NK-92 (cell line): ENCODE measurements around the gene SRBD1.

Experiments
- DNase-seq: peaks from one replicate; lab custom pipeline; 2025; ENCODE audit not compliant: unreplicated experiment; lab: John Stamatoyannopoulos, UW

SRBD1 gene

DNA sequence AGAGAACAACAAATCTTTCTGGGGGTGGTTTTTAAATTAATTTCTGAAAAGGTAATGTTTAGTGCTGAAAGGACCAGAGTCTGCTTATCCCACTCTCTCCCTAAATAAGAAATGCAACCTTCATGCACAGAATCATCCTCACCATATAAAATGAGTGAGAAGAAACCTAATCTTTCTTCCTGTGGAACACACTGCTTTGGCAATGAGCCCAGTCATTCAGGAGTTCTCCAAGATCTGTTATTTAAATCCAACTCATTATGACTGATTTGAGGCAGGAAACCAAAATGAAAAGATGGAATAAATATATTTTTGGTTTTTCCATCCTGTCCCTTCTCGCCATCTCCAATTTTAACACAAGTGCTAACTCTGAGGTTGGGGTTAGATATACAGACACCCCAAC is 228.3 kb downstream of the SRBD1 start:
- DNase-seq = no peak

DNA sequence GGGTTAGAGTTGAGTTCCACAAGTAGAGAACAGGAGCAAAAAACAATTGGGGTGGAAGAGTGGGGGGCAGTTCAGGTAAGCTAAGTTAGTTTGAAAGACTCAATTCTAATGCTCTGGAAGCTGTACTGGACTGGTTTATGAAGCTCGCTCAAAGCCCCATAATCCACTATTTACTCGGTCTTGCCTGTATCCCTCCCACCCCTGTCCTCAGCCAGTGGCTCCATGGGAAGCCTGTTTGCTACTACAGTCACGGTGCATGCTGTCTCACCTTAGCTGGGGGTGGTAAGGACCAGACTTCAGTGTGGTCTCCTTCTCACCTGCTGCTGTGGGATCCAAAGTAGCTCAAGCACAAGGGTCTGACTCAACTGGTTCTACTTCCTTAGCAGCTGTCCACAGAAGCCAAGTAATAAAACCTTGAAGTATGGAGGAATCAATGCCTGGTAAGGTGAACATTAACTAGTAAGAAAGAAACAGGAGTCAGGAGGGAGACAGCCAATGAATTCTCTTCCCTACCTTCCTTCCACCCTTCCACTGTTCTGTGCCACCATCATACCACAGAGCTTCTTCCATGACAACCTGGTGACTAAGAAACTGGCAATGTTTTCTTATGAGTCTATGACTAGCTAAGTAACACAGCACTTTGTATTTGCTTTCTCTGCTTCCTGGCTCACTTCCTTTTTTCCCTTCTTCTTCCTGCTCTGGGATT is 230.8 kb downstream of the SRBD1 start:
- no peak for DNase-seq

DNA sequence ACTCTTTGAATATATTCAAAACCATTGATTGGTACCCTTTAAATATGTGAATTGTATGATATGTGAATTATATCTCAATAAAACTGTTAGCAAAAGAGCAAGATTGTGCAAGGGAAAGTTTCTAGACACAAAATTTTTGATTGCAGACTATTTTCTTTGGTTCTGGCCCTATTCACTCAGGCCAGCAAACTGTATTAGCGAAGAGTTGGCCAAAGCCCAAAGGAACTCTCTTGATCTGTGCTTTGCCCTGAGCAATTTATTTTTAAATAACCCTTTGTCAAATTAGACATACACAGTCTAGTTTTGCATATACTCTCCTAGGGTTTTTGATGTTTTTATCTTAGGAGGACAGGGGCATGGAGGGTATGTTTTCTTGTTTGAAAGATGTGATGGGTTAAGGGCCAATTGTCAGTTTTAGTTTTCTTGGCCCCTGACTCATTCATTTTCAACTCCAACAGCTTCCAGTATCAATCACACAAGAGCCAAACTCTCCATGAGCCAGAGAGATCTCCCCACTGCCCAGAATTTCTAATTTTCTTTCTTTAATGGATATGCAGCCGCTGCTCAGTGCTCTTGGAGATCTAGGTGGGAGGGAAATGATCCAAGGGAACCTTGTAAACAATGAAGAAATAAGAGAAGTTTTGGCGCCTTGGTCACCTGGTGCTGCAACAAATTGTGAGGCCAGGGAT is 231.5 kb downstream of the SRBD1 start:
- no peak for DNase-seq

DNA sequence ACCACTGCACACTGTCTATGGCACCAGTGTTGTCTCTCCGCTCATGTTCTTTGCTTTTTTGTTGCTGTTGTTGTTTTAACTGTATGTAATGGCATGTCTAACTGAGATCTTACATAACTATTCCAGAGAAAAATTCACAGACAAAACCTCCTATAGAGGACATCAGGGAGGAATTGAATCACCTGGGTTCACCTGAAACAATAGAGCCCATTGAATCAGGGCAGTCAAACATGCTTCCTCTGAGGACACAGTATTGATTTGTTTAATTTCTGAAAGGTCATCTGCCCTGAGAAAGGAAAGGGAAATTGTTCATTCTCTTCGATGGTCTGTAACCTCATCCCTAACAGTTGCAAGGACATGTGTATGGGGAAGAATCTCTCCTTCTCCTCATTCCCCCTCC is 237.5 kb downstream of the SRBD1 start:
- DNase-seq = no peak

DNA sequence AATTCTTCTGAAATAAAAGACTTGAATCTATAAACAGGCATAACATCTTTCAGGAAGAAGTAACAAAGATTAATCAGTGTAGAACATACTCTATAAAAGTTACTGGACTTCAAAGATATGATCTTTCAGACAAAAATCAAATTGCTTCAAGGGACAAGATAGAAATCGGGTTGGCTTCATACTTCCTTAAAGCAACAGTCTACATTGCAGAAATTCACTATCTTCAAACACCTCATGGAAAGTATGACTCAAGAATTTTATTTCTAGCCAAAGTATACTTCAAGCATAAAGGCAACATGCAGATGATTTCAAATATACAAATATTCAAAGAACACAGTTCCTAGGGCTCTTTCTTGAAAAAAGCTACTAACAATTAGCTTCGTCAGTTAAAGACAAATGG is 240.7 kb downstream of the SRBD1 start:
- DNase-seq = no peak

DNA sequence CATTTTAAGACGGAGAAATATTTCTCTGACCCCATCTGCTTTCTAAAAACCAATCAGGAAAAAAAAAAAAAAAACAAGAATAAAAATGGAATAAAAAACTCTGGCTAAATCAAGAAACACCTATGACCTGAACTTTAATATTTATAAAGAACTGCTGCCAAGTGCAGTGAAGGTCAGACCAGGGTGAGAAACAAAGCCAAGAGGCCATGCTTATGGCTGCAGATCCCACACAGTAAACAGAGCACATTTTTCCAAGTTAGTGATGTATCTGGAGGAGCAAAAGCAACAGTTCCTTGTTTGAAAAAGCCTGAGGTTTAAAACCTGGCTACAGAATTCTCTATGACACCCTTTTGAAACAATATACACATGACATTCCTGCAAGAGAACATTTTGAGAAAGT is 242.3 kb downstream of the SRBD1 start:
- no peak for DNase-seq

DNA sequence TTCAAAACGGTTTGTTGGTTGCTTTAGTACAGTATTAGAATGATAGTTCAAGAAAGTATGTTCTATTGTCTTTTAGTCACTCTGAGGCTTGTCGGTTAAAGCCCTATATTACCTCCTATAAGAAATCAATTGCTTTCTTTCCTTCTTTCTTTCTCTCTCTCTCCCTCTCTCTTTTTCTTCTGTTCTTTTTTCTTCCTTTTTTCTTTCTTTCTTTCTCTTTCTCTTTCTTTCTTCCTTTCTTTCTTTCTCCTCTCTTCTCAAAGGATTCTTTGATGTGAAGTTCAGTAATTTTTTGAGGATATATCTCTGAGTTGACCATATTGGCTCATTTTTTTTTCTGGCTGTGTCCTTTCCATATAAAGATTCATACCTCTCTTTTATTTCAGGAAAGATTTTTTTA is 249.4 kb downstream of the SRBD1 start:
- DNase-seq = no peak

DNA sequence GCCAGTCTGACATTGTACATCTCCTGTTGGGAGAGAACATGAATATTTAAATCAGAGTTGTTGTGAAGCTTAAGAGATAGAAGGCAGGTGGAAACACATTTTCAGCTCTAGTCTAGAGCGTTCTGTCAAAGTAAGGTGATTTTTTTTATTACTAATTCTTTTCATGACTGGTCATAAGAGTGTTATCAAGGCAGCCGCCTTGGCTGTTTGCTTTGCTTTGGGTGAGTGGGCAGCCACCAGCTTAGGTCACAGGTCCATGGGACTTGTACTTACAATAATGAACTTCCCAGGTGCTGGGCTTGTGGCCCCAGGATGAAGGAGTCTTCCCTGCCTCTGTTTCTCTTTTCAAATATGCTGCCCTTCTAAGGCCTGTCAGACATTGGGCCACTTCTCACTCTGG is 256.3 kb downstream of the SRBD1 start:
- DNase-seq = no peak

DNA sequence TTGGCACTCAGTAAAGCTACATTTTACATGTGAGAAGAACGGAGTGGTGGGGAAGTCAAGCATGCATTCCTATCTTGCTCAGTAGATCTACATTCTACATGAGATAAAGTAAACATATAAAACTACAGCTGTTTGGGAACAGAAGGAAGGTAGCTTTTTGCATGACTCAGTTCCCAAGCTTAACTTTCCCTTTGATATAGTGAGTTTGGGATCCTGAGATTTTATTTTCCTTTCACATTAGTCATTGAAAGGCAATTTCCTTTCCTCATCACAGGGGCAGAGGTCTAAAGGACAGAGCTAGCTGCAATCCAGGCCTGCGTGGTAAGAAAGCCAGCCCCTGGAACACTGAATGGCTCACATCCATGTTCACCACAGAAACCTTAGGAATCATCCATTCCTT is 257.2 kb downstream of the SRBD1 start:
- DNase-seq = no peak

DNA sequence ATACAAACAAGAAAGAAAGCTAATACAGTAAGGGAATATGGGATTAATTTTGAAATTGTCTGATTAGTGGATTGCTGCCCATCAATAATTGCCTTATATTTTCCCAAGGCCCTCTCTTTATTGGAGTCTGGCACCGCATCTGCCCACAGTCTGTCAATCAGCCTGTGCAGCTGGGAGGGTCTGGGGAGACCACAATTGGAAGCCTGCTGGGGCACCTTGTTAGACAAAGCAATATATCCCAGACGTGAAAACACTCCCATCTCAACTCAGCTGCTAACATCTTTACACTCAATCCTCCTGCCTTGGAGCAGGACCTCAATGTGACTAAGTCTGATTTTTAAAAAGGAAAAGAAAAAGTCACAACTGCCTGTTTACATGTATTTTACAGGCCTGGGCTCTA is 258.6 kb downstream of the SRBD1 start:
- no peak for DNase-seq

DNA sequence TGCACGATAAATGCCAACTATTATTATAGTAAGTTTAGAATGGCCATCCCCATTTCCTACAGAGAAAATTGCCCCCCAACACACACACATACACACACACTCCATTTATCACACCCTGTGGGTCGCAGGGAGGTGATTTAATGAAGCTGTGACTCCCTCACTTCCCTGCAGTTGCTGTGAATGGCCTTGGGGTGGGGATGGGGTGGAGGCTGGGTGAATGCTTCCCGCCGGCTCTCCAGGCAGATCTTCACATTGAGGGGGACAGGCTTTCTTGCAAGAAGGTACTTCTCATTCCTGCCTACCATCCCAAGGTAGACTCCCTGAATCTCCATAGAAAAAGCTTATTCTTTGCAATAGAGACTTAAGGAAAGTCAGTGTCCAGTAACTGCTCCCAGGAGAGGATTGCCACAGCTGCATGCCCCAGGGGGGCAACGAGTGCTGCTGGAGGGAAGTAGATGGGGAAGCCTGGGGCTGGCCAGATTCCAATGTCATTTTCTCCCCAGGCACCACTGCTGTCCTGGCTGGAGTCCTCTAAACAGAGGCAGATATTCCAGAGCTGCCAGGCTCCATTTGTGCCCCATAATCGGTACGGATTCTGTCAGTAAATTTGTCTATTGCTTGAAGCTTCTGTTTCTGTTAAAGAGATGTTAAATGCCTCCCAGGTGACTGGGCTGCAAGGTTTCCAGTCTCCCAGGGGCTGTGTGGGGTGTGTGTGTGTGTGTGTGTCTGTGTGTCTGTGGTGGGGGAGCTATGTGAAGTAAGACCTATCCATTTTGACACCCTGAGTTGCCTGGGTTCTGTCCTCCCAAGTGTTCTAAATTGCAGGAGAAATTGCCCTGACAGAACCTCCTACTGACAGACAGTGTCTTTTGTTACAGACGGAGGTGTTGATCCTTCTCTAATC is 265.5 kb downstream of the SRBD1 start:
- no peak for DNase-seq

DNA sequence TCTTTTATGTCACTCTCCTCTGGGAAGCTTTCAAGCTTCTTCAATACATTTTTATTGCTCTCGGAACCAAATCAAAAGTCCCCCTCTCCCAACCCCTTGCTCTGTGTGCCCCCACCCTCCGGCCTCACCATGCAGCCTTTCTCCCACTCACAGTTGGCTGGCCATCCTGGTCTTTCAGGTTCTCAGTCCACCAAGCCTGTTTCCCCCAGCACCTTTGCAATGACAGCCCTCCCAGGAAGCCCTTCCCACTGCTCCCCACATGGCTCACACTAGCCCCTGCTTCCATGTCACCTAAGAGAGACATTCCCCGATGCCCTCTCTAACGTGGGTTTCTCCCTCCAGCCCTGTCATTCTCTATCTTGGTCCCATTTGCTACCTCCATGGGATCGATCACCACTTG is 266.6 kb downstream of the SRBD1 start:
- no peak for DNase-seq

DNA sequence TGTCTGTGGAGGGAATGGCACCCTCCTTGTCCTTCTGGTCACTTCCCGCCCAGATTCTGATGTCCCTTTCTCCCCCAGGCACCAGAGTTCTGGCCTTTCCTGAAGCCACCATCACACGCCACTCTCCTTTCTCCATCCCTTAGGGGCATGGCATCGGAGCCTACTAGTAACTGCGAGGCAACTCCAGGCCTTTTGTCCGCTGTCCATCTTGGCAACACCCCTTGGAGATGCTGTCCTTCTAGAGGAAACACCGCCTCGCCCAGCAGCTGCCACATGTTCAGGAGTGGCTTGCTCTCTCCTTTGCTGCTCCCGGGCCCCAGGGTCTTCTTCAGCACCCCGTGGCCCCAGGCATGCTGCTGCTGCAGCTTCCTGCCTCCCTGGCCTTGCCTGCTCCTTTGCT is 267.0 kb downstream of the SRBD1 start:
- no peak for DNase-seq

DNA sequence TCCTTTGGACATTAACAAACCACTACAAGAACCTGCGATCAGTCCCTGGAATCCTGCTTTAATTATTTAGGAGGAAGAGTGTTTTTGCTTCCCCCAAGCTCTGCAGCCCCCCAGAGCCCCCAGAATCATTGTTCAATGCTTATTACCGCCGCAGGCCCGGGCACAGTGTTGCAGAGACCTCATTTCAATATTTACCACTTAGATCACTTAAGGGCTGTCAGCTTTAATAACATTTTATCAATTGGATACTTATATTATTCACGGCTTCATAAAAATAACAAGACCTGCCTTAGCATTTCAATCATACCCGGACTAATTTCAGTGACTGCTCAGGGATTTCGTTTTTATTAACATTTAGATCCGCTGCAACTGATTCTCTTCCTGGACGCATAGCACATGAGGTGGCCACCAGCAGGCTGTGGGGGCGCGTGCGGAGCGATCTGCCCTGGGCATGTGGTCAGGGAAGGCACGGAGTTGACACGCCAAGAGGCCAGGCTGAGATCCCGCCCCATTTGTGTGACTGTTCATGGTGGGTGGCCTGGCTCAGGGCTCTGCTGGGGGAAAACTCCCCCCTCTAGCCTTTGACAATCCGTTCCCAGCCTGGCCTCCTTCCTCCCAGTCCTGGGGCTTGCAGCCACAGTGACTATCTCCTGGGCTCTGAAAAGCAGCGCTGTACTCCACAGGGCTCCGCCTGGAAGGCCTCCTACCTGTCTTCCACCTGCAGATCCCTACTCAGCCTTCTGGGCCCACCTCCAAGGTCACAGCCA is 267.6 kb downstream of the SRBD1 start:
- DNase-seq = no peak

DNA sequence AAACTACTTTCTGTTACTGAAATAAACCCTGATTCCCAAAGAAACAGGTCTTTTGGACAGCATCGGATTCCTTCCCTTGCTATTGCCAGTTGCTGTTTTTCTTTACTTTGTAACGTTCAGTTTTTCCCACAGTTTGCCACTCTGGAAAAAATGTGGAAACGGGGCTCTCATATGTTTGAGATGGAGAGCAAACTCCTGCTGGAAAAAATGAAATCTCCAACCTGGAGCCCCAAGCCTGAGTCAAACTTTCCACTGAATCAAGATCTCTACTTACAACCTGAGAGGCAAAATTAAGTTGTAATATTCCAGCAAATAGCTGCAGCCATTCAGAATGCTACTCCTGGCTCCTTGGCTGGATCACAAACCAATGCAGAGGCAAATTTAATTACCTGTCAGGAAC is 270.7 kb downstream of the SRBD1 start:
- DNase-seq = no peak

DNA sequence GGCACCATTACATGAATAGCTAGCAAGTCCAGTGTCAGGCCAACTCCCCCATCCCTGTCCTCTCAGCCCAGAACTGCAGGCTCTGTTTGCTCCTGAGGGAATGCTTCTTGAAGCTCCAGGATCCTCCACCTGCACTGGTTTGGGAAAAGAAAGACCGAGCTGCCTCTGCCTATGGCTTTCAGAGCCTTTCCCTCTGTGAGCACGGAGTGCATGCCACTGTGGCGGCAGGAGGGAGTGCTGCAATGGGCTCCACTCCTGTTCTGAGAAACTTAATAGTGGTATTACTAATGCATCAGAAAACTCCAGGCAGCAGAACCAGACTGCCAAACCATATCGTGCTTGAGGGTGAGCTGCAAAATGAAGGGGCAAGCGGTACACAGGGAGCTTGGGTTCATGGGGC is 271.8 kb downstream of the SRBD1 start:
- no peak for DNase-seq
